GM12892 (cell line): ENCODE measurements around the gene ARHGAP15.

Experiments
- POLR2A ChIP-seq: IDR thresholded peaks from 2 replicates; pipeline ENCODE4 v1.6.1; 2011; ENCODE audit warnings: low read depth, low read length, control low read depth
- TAF1 ChIP-seq: IDR thresholded peaks from 2 replicates; pipeline ENCODE4 v1.6.1; 2011; ENCODE audit warnings: low read depth, mild to moderate bottlenecking, control low read depth, low read length, borderline replicate concordance

GRCh38 chr2:143579456-143579855 lies 450.2 kb downstream of the ARHGAP15 start:
- TF ChIP-seq POLR2A (no peak), TAF1 (no peak)
